ENCODE results near the gene LRRC28.

Gene LRRC28

GRCh38 chr15:99402014-99402729, 150.9 kb downstream of the LRRC28 start:
- no peak for DNase-seq

- DNase-seq: no peak
Measured at GRCh38 chr15:99403597-99403996, 152.3 kb downstream of the LRRC28 start.

- no peak for DNase-seq
Measured at GRCh38 chr15:99404454-99404853, 153.2 kb downstream of the LRRC28 start.

- no peak for DNase-seq
Measured at GRCh38 chr15:99406120-99406519, 154.8 kb downstream of the LRRC28 start.

GRCh38 chr15:99406716-99407487, 155.6 kb downstream of the LRRC28 start:
- DNase-seq: no peak

GRCh38 chr15:99407716-99408115, 156.4 kb downstream of the LRRC28 start:
- DNase-seq: no peak

- DNase-seq: no peak
Measured at GRCh38 chr15:99408236-99409096, 157.2 kb downstream of the LRRC28 start.

- no peak for DNase-seq
Measured at GRCh38 chr15:99409097-99409473, 157.8 kb downstream of the LRRC28 start.

- no peak for DNase-seq
Measured at GRCh38 chr15:99409560-99409959, 158.3 kb downstream of the LRRC28 start.

GRCh38 chr15:99410477-99410876, 159.2 kb downstream of the LRRC28 start:
- no peak for DNase-seq

GRCh38 chr15:99411234-99411633, 160.0 kb downstream of the LRRC28 start:
- no peak for DNase-seq

- no peak for DNase-seq
Measured at GRCh38 chr15:99412082-99412481, 160.8 kb downstream of the LRRC28 start.

GRCh38 chr15:99412626-99413025, 161.3 kb downstream of the LRRC28 start:
- no peak for DNase-seq

GRCh38 chr15:99413955-99414754, 162.9 kb downstream of the LRRC28 start:
- no peak for DNase-seq

GRCh38 chr15:99414755-99415731, 163.8 kb downstream of the LRRC28 start:
- DNase-seq: no peak

- DNase-seq: no peak
Measured at GRCh38 chr15:99416191-99417188, 165.2 kb downstream of the LRRC28 start.

GRCh38 chr15:99421172-99421656, 169.9 kb downstream of the LRRC28 start:
- DNase-seq: no peak

- DNase-seq: no peak
Measured at GRCh38 chr15:99421758-99422157, 170.5 kb downstream of the LRRC28 start.

GRCh38 chr15:99423186-99424130, 172.2 kb downstream of the LRRC28 start:
- DNase-seq: no peak

All from NCI-H187 (cell line).